GM19455 (cell line): Measurements from ENCODE around the gene SLC17A7.
A peak's percentile ranks its signal among the peaks of the same experiment; 100 is the strongest.
"Not testable (repeated sequence)": the region's sequence is repeated elsewhere in the genome, so short reads cannot be mapped to it uniquely, and the experiment has no call there.

Source experiments
- ATAC-seq: cut with Tn5 transposase; IDR thresholded peaks from one replicate; pipeline ENCODE4 v1.9.1; 2021; ENCODE audit not compliant: unreplicated experiment

Gene SLC17A7

DNA sequence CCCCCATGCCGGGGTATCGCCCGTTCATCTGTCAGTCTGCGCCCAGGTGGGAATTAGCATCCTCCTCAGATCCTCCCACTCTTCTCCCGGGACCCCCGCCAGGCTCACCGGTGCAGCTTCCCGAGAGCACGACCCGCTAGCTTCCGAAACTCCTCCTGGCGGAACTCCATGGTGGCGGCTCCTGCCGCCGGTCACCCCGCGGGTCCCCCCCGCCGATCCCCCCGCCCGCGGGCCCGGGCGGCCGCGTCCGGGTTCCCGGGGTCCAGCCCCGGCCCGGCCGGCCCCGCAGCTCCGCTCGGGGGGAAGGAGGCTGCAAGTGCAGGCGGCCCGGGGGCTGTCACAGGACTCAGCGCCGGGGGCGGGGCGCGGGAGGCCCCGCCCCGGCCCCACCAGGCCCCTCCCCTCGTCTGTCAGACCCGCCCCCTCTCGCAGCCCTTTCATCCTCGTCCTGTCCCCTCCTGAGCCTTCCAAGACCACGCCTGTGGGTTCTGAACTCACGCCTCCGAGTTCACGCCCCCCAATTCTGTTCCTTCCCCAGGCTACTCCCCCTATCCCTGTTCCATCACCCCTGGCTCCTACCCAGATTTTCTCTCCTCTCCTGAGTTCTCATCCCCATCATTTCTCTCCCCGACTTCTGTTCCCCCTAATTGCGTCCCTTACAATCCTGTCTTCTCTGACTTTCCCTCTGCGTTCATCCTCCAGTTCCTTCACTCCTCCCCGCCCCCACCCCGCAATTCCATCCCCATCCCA is at the start of gene SLC17A7:
Gene SLC17A7 (minus strand): TSS at position 318 of the 750 bp plus-strand sequence. CDS start 148 bp downstream, at position 170.
- ATAC-seq, result no peak

GRCh38 chr19:49490287-49491029 is 49.1 kb upstream of the SLC17A7 start:
- no peak for ATAC-seq

DNA sequence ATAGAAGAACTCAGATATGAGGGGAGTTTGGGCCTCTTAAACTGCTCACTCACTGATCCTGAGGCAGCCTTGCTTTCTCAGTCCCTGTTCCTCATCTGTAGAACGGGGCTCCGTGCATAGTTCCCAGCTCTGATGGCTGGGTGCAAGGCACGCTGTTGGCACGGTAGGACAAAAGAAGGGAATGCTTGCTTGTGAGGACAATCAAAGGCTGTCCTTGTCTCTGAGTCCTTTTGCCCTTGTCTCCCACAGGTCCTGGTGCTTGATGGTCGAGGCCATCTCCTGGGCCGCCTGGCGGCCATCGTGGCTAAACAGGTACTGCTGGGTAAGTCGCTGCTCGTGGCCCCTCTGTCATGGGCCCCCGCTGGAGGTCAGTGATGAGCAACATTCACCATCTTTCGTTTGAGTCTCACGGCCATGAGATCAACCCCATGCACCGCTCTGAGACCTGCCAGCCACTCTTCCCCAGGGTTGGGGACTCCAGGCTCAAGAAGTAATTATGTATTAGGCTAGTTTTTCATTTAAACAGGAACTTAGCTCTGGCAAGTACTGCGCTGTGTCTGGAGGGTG is 48.4 kb upstream of the SLC17A7 start:
- ATAC-seq, result no peak

DNA sequence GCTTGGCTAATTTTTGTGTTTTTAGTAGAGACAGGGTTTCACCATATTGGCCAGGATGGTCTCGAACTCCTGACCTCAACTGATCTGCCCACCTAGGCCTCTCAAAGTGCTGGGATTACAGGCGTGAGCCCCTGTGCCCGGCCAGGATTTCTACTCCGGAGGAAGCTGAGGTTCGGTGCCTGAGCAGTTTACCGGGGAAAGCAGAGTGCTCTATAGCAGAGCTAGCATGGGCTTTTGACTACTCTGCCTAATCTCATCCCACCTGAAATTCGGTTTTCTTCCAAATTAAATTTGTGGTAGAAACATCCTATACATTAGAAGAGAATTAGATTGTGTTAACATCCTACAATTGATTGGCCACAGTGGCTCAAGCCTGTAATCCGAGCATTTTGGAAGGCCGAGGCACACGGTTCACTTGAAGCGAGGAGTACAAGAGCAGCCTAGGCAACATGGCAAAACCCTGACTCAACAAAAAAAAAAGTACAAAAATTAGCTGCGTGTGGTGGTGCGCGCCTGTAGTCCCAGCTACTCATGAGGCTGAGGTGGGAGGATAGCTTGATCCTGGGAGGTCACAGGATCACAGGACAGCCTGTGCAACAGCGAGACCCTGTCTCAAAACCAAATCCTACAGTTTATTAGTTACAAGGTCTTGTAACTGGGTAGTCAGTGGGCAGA is 47.7 kb upstream of the SLC17A7 start:
- ATAC-seq, result no peak

DNA sequence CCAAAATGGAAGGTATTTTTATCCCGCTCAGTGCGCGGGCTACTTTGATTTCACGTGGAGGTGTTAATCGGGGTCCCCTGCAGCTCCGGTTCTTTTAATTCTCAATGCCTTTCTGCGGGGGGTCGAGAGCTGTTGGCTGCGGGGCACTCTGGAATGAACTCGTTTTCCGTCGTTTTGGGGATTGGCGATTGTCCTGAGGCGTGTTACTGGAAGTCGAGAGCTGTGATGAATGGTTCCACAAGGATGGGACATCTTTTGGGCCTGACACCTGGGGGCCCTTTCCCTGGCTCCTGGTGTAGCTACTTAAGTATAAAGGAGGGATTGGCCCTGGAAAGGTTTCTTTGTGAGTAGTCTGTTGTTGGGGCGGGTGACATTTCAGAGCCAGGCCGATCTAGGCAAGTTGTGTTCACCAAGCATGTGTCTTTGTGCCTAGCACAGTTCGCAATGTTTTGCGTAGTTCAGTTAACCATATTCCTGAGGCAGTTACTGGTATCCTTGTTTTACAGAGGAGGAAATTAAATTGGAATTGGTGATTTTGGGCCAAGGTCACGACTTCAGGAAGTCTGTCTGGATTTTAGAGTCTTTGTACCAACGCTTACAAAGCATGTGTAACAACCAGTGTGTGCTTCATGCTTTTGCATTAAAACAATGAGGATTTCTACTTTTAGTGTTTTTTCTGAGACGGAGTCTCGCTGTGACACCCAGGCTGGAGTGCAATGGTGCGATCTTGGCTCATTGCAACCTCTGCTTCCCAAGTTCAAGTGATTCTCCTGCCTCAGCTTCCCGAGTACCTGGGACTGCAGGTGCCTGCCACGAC is 46.9 kb upstream of the SLC17A7 start:
- no peak for ATAC-seq

DNA sequence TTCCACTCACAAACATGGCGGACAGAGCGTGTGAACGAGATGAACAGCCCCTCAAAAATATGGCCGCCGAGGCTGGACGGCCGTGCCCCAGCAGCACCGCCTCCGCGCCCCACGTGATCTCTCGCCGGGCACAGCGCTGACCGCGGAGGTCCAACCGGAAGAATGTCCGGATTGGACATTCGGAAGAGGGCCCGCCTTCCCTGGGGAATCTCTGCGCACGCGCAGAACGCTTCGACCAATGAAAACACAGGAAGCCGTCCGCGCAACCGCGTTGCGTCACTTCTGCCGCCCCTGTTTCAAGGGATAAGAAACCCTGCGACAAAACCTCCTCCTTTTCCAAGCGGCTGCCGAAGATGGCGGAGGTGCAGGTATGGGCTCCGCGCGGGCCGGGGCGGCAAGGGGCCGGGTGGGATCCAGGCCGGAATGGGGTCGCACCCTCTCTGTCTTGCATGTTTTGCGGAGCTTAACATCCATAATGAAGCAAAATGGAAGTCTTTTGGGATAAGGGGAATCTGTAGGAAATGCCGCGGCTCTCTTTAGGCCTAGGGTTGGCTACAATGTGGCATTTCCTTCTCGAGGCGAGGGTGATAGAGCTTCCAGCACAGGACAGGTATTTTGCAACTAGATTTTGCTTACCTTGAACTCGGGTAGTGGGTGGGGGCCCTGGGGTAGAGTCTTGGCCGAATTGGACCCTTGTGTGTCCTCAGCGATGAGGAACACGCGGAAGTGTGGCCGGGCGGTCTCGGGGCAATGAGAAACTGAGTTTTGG is 46.1 kb upstream of the SLC17A7 start, which contains the start of gene RPL13A:
Gene RPL13A (plus strand): TSS at position 332 of the 769 bp plus-strand sequence. CDS start 22 bp downstream, at position 354.
- peak; percentile 81 for ATAC-seq

GRCh38 chr19:49486710-49487276 is 45.5 kb upstream of the SLC17A7 start:
- ATAC-seq, result no peak

DNA sequence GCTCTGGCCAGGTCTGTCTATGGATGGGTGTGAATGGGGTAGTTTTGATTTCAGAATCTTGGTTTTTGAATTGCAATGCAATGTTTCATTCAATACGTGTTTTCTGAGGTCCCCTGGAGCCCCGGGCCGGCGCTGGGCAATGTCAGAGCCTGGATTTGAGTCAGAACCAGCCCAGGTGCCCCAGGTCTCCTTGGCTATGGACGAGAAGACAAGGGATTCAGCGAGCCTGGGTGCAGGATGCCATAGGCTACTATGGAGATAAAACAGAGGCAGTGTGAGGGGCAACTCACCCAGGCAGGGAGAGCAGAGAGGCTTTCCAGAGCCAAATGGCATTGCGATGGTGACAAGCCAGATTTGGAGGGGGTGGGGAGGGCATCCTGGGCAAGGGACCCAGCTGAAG is 44.9 kb upstream of the SLC17A7 start:
- ATAC-seq, result no peak

DNA sequence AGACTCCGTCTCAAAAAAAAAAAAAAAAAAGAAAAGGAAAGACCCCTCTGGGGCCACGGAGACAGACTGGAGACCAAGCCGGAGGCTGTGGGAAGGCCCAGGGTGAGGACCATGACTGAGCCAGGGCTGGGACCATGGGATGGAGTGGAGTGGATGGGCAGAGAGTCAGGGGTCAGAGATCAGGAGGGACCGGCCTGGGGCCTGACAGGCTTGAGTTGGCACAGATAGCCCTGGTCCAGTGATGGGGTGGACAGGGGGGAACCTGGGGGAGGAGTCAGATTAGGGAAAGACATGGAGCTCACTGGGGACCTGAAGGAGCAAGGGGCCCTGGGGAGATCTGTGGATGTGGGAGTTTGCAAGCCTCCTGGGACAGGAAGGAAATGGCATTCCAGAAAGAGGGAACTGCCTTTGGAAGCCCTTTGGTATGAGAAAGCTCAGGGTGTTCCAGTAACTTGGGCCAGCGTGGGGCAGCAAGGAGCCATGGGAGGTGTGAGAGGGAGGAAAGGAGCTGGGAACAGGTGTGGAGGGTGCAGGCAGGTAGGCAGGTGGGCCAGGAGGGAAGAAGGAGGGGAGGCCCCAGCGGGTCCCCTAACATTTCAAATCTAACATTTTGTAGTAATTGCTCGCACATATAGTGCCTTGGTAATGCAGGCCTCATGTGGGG is 39.8 kb upstream of the SLC17A7 start:
- no peak for ATAC-seq

DNA sequence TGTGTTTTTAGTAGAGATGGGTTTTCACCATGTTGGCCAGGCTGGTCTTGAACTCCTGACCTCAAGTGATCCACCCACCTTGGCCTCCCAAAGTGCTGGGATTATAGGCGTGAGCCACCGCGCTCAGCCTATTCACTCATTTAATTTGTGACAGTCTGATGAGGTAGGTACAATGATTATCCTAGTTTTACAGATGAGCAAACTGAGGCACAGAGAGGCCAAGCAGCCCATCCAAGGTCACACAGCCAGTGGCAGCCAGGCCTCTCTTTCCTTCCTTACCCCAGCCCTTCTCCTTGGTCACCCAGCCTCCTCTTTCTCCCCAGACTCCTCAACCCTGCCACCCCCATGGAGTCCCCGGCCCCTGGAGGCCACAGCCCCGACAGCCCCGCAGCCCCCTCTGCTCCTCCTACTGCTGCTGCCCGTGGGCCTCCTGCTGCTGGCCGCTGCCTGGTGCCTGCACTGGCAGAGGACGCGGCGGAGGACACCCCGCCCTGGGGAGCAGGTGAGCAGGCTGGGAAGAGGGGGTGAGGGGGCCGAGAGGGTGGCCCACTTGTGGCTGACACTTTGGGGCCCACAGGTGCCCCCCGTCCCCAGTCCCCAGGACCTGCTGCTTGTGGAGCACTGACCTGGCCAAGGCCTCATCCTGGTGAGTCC is 38.8 kb upstream of the SLC17A7 start:
- ATAC-seq, result no peak

GRCh38 chr19:49475995-49476880 is 34.9 kb upstream of the SLC17A7 start:
- no peak for ATAC-seq

DNA sequence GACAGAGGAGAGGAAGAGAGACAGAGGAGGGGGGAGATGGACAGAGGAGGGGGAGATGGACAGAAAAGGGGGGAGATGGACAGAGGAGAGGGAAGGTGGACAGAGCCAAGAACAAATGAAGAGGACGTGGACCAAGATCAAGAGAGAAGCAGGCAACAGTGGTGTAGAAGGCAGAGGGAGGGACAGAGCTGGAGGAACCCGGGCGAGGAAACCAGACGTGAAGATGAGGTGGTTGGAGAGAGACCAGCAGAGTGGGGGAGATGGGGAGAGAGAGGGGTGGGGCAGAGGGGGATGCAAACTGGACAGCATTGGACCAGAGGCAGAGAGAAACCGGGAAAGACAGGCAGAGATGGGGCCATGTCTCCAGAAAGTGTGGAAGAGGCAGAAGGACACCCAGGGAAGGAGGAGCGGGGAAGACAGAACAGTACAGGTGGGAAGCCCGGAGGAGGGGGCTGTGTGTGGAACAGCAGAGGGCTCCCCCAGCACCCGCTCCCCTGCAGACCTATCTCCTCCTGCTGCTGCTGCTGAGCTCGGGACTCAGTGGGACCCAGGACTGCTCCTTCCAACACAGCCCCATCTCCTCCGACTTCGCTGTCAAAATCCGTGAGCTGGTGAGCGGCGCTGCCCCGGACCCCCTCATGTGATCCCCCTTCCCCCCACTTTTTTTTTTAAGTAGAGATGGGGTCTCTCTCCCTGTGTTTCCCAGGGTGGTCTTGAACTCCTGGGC is 34.0 kb upstream of the SLC17A7 start:
- no peak for ATAC-seq

GRCh38 chr19:49474542-49474924 is 33.2 kb upstream of the SLC17A7 start:
- ATAC-seq, result no peak

DNA sequence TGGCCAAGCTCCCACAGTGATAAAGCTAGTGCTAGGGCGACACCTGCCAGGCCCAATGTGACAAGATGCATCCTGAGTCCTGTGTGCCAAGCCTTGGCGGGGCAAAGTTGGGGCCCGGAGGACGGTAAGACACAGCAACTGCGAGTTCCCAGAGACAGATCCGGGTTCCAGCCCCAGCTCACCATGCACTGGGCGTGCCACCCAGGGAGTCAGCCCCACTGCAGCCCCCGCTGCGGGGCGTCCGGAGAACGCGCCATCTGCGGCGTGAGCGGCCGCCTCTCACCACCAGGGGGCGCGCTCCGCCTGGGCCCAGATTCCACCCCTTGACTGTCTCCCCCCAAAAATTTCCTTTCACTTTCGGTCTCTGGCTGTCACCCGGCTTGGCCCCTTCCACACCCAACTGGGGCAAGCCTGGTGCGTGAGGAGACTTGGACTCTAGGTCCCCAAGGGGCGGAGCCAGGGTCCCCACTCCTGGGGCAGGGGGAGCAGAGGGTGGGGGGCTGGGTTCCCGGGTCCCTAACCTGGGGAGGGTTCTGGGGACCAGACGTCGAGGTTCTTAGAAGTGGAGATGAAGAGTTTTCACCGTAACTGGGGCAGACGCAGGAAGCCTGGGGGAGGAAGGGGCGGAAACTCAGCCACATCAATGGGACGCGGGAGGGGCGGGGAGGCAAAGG is 32.7 kb upstream of the SLC17A7 start, which contains the start of gene FLT3LG:
Gene FLT3LG (plus strand): TSS at position 348 of the 674 bp plus-strand sequence. CDS start 425 bp downstream, outside the sequence.
- no peak for ATAC-seq

- ATAC-seq, result not testable (repeated sequence)
Observed at GRCh38 chr19:49473501-49473867, 32.2 kb upstream of the SLC17A7 start.

GRCh38 chr19:49472936-49473335 is 31.6 kb upstream of the SLC17A7 start:
- no peak for ATAC-seq
